Lower leg skin (tissue), 4 donors: ENCODE measurements around the gene ADGRF3. TPM values are rescaled to one million over a fixed set of nuclear protein-coding genes. Genes with fewer than 3 reads are reported as not detected.
A peak's percentile ranks its signal among the peaks of the same experiment; 100 is the strongest.
"Not testable (repeated sequence)": the region's sequence is repeated elsewhere in the genome, so short reads cannot be mapped to it uniquely, and the experiment has no call there.

Source experiments
- DNase-seq, 2 donors: peaks; one replicate each; pipeline ENCODE4 v3.0.0-alpha.2; 2019; ENCODE audit warnings: low spot score in 2 of 2
- H3K4me3 ChIP-seq: fragments of 200-600 bp; sonication (generic); 2 replicates; pipeline ENCODE4 v1.5.1; 2017; ENCODE audit warnings: mild to moderate bottlenecking, low read depth; ENCODE audit not compliant: poor library complexity, severe bottlenecking
- CTCF ChIP-seq, 3 donors: fragments of 450-650 bp; IDR thresholded peaks; one replicate each; pipeline ENCODE4 v1.5.1; 2016; ENCODE audit warnings: antibody characterized with exemption in 3 of 3, mild to moderate bottlenecking in 3 of 3, moderate library complexity in 2 of 3
- POLR2A ChIP-seq, 2 donors: fragments of 450-650 bp; IDR thresholded peaks; one replicate each; pipeline ENCODE4 v1.6.1; 2016 to 2017; ENCODE audit warnings: antibody characterized with exemption in 2 of 2, mild to moderate bottlenecking in 1 of 2, moderate library complexity in 1 of 2
- WGBS, 2 donors: methylation state at CpG; one replicate each; pipeline ENCODE4 v1.1.5; 2018; 5-methylcytosine and 5-hydroxymethylcytosine counted together
- intact Hi-C: fragments of 100-400 bp; cut with DNase I; formaldehyde crosslinking; loops from one replicate; pipeline ENCODE4 v1.15.0; 2023; ENCODE audit warnings: low total_unique reads
- total RNA-seq, 4 donors: library from RNA; depleted of rRNA; stranded (reverse); fragments of >200 nt; gene quantifications; one replicate each; pipeline ENCODE4 v1.1.0, GENCODE V29; 2016

ADGRF3 gene
- total RNA-seq, 4 donors from 2014 or later, result 0.05 to 0.25 (median 0.06) TPM; not detected in 1

DNA sequence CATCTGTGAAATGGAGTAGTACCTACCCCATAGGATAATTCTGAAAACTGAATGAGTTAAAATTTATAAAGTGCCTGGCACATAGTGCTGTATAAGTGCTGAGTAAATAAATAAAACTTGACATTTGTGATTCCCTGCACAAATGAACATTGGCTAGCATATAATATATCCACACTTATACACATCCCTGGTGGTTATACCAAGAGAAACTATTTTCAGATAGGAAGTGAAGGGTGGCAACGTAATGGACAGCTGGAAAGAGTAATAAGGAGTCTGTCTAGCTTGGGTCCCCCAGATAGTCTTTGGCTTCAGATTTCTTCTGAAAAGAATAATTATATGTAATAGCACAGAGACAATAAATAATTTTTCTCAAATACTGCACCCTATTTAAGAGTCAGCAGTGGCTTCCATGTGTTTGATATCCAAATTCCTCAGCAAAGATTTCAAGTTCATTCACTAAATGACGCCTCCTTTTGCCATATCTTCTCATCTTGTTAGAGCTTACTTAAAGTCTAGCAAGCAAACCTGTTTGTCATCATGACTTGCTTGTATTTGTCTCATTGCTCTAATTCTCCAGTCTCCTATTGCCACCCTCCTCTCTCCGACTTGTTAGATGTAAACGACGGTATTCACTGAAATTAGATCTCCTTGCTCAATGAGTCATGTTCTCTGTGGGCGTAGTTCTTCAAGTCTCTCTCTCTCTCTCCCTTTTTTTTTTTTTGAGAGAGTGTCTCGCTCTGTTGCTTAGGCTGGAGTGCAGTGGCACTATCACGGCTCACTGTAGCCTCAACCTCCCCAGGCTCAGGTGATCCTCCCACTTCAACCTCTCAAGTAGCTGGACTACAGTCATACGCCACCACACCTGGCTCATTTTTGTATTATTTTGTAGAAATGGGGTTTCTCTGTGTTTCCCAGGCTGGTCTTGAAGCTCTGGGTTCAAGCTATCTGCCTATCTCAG is 8.7 kb upstream of the ADGRF3 start:
- 41 to 56% methylated on average over 9 of the region's 9 CpGs for WGBS, 2 donors
- intact Hi-C loops, result no loop called here
- no peak for TF ChIP-seq POLR2A (IDR thresholded peaks at IDR 0.05)
- no peak for TF ChIP-seq CTCF (IDR thresholded peaks at IDR 0.05)
- DNase-seq, result no peak
- H3K4me3 ChIP-seq, result no peak overlapping the region

GRCh38 chr2:26354469-26354868 is 7.9 kb upstream of the ADGRF3 start:
- DNase-seq, H3K4me3 ChIP-seq, intact Hi-C loops: not testable (repeated sequence)
- 96 to 97% methylated on average over 16 of the region's 16 CpGs for WGBS, 2 donors

GRCh38 chr2:26352892-26353291 is 6.3 kb upstream of the ADGRF3 start:
- no peak for TF ChIP-seq POLR2A (IDR thresholded peaks at IDR 0.05)
- TF ChIP-seq CTCF (IDR thresholded peaks at IDR 0.05), result no peak
- WGBS, 2 donors, result 55 to 77% methylated on average over 1 of the region's 1 CpG
- DNase-seq, result no peak
- no peak overlapping the region for H3K4me3 ChIP-seq
- intact Hi-C loops, result no loop called here

DNA sequence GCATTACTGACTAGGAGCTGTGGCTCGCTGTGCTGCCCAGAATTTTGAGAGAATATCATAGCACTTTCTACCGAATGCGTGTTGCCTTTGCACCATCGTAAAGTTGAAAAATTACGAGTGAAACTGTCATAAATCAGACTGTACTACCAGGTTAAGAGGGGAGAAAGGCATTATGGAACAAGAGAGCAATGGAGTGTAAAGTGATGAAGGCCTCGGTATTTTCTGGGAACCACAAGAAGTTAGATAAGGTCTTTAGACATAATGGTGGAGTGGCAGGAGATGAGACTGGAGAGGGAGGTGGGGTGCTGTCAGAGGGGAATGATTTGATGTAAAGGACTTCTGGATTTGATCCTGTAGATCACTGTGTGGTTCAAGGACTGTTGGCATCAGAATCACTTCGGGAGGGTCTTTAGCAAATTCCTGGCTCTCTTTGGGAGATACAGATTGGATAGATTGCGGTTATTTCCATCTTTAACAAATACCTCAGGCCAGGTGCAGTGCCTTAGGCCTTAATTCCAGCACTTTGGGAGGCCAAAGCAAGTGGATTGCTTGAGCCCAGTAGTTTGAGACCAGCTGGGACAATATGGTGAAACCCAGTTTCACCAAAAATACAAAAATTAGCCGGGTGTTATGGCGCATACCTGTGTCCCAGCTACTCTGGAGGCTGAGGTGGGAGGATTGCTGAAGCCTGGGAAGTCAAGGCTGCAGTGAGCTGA is 4.9 kb upstream of the ADGRF3 start:
- 95% methylated on average over 10 of the region's 10 CpGs for WGBS, 2 donors
- TF ChIP-seq POLR2A (IDR thresholded peaks at IDR 0.05), result no peak
- no peak for TF ChIP-seq CTCF (IDR thresholded peaks at IDR 0.05)
- no peak overlapping the region for H3K4me3 ChIP-seq
- intact Hi-C loops, result no loop called here
- no peak for DNase-seq

DNA sequence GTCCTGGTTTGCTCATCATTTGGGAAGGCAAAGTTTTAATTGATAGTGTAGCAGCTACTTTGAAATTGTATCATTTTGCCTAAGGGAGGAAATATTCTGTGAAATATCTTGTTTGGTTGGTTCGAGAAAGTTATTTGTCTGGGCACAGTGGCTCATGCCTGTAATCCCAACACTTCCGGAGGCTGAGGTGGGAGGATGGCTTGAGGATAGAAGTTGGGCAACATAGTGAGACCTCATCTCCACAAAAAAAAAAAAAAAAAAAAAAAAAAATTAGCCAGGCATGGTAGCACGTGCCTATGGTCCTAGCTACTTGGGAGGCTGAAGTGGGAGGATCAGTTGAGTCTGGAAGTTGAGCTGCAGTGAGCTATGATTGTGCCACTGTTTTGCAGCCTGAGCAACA is 3.1 kb upstream of the ADGRF3 start:
- intact Hi-C loops, result no loop called here
- TF ChIP-seq POLR2A (IDR thresholded peaks at IDR 0.05), result no peak
- TF ChIP-seq CTCF (IDR thresholded peaks at IDR 0.05), result no peak
- WGBS, 2 donors, result 50 to 59% methylated on average over 3 of the region's 3 CpGs
- no peak overlapping the region for H3K4me3 ChIP-seq
- DNase-seq, result no peak

GRCh38 chr2:26347286-26347865 is 787 bp upstream of the ADGRF3 start:
- no peak for DNase-seq
- TF ChIP-seq POLR2A (IDR thresholded peaks at IDR 0.05) (no peak), CTCF (IDR thresholded peaks at IDR 0.05) (no peak)
- intact Hi-C loops, result no loop called here
- 20 to 25% methylated on average over 5 of the region's 5 CpGs for WGBS, 2 donors
- peak overlapping the region; percentile 78 for H3K4me3 ChIP-seq
